Kidney (tissue), 14 donors: ENCODE results near the gene ETV6. TPM values are rescaled to one million over a fixed set of nuclear protein-coding genes. Genes with fewer than 3 reads are reported as not detected.

Experiments used
- DNase-seq, 5 donors: peaks; one replicate each; pipeline ENCODE4 v3.0.0-alpha.2; 2013 to 2020
- FAIRE-seq: peaks from 2 replicates; lab custom pipeline; 2012; peaks lifted over from hg19 to GRCh38; lab: Jason Lieb, UNC
- H3K27ac ChIP-seq, 2 donors: one replicate each; pipeline ENCODE4 v1.7.0; 2013; ENCODE audit warnings: low read depth in 2 of 2, low read length in 2 of 2, inconsistent platforms in 1 of 2
- H3K27me3 ChIP-seq: one replicate; pipeline ENCODE4 v1.7.1; 2013; ENCODE audit warnings: low read length, inconsistent platforms; ENCODE audit not compliant: control insufficient read depth, insufficient read depth
- H3K36me3 ChIP-seq, 3 donors: one replicate each; pipeline versions ENCODE4 v1.7.0 to v1.7.1; 2013; ENCODE audit warnings: low read length in 3 of 3, control low read depth in 1 of 3, inconsistent platforms in 1 of 3; ENCODE audit not compliant: insufficient read depth in 3 of 3, control insufficient read depth in 2 of 3
- H3K4me1 ChIP-seq, 3 donors: one replicate each; pipeline versions ENCODE4 v1.7.0 to v1.7.1; 2013; ENCODE audit warnings: low read length in 3 of 3, inconsistent platforms in 1 of 3, low read depth in 1 of 3; ENCODE audit not compliant: control insufficient read depth in 2 of 3, insufficient read depth in 2 of 3
- H3K4me3 ChIP-seq, 3 donors: one replicate each; pipeline versions ENCODE4 v1.7.0 to v1.8.1; 2013; ENCODE audit warnings: low read length in 3 of 3, control low read depth in 1 of 3, inconsistent platforms in 1 of 3
- H3K9ac ChIP-seq, 3 donors: one replicate each; pipeline versions ENCODE4 v1.7.0 to v1.7.1; 2013; ENCODE audit warnings: low read length in 3 of 3, control low read depth in 1 of 3, inconsistent platforms in 1 of 3
- H3K9me3 ChIP-seq, 3 donors: one replicate each; pipeline versions ENCODE4 v1.7.0 to v1.7.1; 2013; ENCODE audit warnings: low read length in 3 of 3, control low read depth in 1 of 3, inconsistent platforms in 1 of 3; ENCODE audit not compliant: control insufficient read depth in 2 of 3, insufficient read depth in 1 of 3
- CTCF ChIP-seq: IDR thresholded peaks from 3 replicates; pipeline ENCODE4 v1.5.1; 2012; ENCODE audit warnings: mild to moderate bottlenecking, moderate library complexity, borderline replicate concordance; ENCODE audit not compliant: insufficient read depth; ENCODE audit errors: extremely low read depth
- intact Hi-C: fragments of 100-400 bp; cut with DNase I; formaldehyde crosslinking; loops from one replicate; pipeline ENCODE4 v1.11.1; 2022
- polyA plus RNA-seq: library from polyadenylated mRNA; stranded (reverse); fragments of 350-450 nt; fragmentation: Illumina TruSeq; extraction: RNeasy Lipid Tissue Mini Kit (QIAGEN cat#74804); gene quantifications from one replicate; pipeline ENCODE4 v1.2.3, GENCODE V29; 2014; ENCODE audit warnings: low read depth, low replicate concordance; ENCODE audit not compliant: insufficient read depth
- total RNA-seq: library from RNA; stranded (reverse); fragmentation: NEBNext Ultra II Directional; extraction: Animal tissue kit (Norgen Biotek cat#: 25700); gene quantifications from one replicate; pipeline ENCODE4 v1.2.1, GENCODE V29; 2021
- donor health status: control.
- donor health status: control.
- donor health status: control.
- donor health status: control.
- donor health status: control.
- donor health status: DM: yes; HTN: yes; CAD: no.
- donor health status: Normal renal cell carcinoma (clear cell type).

The ETV6 gene
- total and polyA plus RNA-seq, 2 donors from 2014 or later = 5.2 to 59.8 TPM

- H3K9ac ChIP-seq = no peak overlapping the region
- no peaks in the 10 kb centered on the region for H3K9me3 ChIP-seq
- intact Hi-C loops = no loop called here
- H3K4me3 ChIP-seq = no peak overlapping the region
- no peaks in the 10 kb centered on the region for H3K36me3 ChIP-seq
- no peak for DNase-seq
- peaks cover 2 to 3% (median 3%) of the 10 kb centered on the region in 3 donors for H3K4me1 ChIP-seq
- TF ChIP-seq CTCF = no peak
- FAIRE-seq = no peak
- H3K27me3 ChIP-seq = no peaks in the 10 kb centered on the region
- H3K27ac ChIP-seq = no peak overlapping the region
Observed at GRCh38 chr12:11746940-11747716, 97.7 kb downstream of the ETV6 start.

GRCh38 chr12:11747969-11748368 is 98.5 kb downstream of the ETV6 start:
- no peak for TF ChIP-seq CTCF
- no peaks in the 10 kb centered on the region for H3K36me3 ChIP-seq

DNA sequence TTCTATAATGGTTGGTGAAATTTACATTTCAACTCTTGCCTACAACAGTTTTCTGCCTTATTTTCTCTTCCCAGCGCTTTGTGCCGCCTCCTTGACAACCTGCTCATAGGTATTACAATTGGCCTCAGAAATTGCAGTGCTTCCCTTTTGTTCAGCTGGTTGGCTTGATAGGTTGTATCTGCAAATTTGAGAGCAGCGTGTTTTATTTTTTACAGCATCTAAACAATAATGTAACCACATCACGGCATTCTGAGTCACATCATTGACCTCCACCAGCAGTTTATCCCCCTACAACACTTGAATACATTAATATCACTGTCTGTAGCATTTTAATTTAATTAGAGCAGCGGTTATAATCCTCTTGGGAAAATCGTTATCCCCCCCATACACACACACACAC is 99.4 kb downstream of the ETV6 start:
- no peak for DNase-seq
- H3K4me3 ChIP-seq = no peak overlapping the region
- no peak overlapping the region for H3K9ac ChIP-seq
- H3K9me3 ChIP-seq = no peaks in the 10 kb centered on the region
- intact Hi-C loops = no loop called here
- H3K27me3 ChIP-seq = no peaks in the 10 kb centered on the region
- H3K27ac ChIP-seq = no peak overlapping the region
- TF ChIP-seq CTCF = no peak
- H3K4me1 ChIP-seq = peaks cover 0 to 3% (median 2%) of the 10 kb centered on the region in 3 donors
- H3K36me3 ChIP-seq = no peaks in the 10 kb centered on the region
- FAIRE-seq = no peak

More at GRCh38 chr12:11747969-11748368, 98.5 kb downstream of the ETV6 start:
- H3K4me3 ChIP-seq = no peak overlapping the region
- H3K9ac ChIP-seq = no peak overlapping the region
- FAIRE-seq (no peak), DNase-seq (no peak)
- H3K4me1 ChIP-seq = peaks cover 2 to 3% (median 3%) of the 10 kb centered on the region in 3 donors
- intact Hi-C loops = no loop called here
- H3K27ac ChIP-seq = no peak overlapping the region
- H3K27me3 ChIP-seq = no peaks in the 10 kb centered on the region
- H3K9me3 ChIP-seq = no peaks in the 10 kb centered on the region
